ENCODE results near the gene MBD3L3.

DNA sequence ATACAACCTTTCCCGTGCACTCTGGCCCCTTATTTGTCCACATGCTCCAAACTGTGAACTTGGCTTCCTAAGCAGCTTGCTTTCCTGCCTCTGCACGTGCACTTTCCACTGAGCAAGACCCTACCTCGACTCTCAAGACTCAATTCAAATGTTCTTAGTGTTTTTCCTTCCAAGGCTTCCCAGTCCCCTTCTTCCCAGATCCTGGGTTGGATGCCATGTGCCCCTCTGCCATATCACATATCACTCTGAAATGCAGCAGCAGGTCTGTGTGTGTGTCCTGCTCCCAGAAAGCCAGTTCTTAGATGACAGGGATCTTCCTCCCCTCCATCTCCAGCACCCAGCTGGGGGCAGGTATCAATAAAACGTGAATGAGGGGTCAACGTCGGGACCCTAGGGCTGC is 14.1 kb upstream of the MBD3L3 start:
- TF ChIP-seq, protein P1, sequence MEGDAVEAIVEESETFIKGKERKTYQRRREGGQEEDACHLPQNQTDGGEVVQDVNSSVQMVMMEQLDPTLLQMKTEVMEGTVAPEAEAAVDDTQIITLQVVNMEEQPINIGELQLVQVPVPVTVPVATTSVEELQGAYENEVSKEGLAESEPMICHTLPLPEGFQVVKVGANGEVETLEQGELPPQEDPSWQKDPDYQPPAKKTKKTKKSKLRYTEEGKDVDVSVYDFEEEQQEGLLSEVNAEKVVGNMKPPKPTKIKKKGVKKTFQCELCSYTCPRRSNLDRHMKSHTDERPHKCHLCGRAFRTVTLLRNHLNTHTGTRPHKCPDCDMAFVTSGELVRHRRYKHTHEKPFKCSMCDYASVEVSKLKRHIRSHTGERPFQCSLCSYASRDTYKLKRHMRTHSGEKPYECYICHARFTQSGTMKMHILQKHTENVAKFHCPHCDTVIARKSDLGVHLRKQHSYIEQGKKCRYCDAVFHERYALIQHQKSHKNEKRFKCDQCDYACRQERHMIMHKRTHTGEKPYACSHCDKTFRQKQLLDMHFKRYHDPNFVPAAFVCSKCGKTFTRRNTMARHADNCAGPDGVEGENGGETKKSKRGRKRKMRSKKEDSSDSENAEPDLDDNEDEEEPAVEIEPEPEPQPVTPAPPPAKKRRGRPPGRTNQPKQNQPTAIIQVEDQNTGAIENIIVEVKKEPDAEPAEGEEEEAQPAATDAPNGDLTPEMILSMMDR (conservative IDR thresholded peaks at IDR 0.05; ENCODE audit: low read depth in 2 of 2), result no peak
- no peak for TF ChIP-seq POLR2AphosphoS5 (IDR thresholded peaks at IDR 0.05; ENCODE audit: low read depth)
- TF ChIP-seq, protein P2, sequence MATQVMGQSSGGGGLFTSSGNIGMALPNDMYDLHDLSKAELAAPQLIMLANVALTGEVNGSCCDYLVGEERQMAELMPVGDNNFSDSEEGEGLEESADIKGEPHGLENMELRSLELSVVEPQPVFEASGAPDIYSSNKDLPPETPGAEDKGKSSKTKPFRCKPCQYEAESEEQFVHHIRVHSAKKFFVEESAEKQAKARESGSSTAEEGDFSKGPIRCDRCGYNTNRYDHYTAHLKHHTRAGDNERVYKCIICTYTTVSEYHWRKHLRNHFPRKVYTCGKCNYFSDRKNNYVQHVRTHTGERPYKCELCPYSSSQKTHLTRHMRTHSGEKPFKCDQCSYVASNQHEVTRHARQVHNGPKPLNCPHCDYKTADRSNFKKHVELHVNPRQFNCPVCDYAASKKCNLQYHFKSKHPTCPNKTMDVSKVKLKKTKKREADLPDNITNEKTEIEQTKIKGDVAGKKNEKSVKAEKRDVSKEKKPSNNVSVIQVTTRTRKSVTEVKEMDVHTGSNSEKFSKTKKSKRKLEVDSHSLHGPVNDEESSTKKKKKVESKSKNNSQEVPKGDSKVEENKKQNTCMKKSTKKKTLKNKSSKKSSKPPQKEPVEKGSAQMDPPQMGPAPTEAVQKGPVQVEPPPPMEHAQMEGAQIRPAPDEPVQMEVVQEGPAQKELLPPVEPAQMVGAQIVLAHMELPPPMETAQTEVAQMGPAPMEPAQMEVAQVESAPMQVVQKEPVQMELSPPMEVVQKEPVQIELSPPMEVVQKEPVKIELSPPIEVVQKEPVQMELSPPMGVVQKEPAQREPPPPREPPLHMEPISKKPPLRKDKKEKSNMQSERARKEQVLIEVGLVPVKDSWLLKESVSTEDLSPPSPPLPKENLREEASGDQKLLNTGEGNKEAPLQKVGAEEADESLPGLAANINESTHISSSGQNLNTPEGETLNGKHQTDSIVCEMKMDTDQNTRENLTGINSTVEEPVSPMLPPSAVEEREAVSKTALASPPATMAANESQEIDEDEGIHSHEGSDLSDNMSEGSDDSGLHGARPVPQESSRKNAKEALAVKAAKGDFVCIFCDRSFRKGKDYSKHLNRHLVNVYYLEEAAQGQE (IDR thresholded peaks at IDR 0.05; ENCODE audit: unreplicated experiment), result no peak
- no peak for TF ChIP-seq CREB1 (CRISPR knock-in tag; IDR thresholded peaks at IDR 0.05; ENCODE audit: low read depth)
- no peak for TF ChIP-seq EZH2 (IDR thresholded peaks at IDR 0.05; ENCODE audit: low read depth, unreplicated experiment)
